A549 treated with dexamethasone at 1 μM for 4 hours (cell line): ENCODE results near the gene CDH5. TPM values are rescaled to one million over a fixed set of nuclear protein-coding genes. Genes with fewer than 3 reads are reported as not detected.

Experiments
- total RNA-seq: library from RNA; stranded (reverse); fragments of 200-300 nt; extraction: Qiagen RNA extraction; gene quantifications from 5 replicates; pipeline ENCODE4 v1.2.3, GENCODE V29; 2022

CDH5 gene
- total RNA-seq = 0.15 to 0.25 TPM (median 0.22 TPM) in 5 replicates

GRCh38 chr16:66366433-66367299 lies at the start of gene CDH5:
Gene CDH5, plus strand, starts transcription at chr16:66366691. Its CDS starts 12,647 bp downstream, at chr16:66379338.

GRCh38 chr16:66427036-66427860 lies 60.8 kb downstream of the CDH5 start, which contains the start of gene BEAN1:
Gene BEAN1, plus strand, starts transcription at chr16:66427295. Its CDS starts 10,382 bp downstream, at chr16:66437677.

Other genes with a start within 250 kb of the CDH5 start
- gene BEAN1, start 60.6 kb downstream of the CDH5 start, total RNA-seq = 4.7 to 8.5 TPM (median 6.1 TPM) in 5 replicates
- 18.6 to 24.3 TPM (median 20.9 TPM) in 5 replicates for gene TK2, start 183.4 kb downstream of the CDH5 start, total RNA-seq
- 61.6 to 69.7 TPM (median 66.1 TPM) in 5 replicates for gene CKLF, start 185.9 kb downstream of the CDH5 start, total RNA-seq
- 0.76 to 2.1 TPM (median 1.4 TPM) in 5 replicates for gene CMTM1, start 199.7 kb downstream of the CDH5 start, total RNA-seq
- gene CMTM2, start 212.8 kb downstream of the CDH5 start, total RNA-seq = not detected in 5 replicates
- 92.9 to 113 TPM (median 102 TPM) in 5 replicates for gene CMTM3, start 238.0 kb downstream of the CDH5 start, total RNA-seq